ENCODE results near the gene MICAL2.
A peak's percentile ranks its signal among the peaks of the same experiment; 100 is the strongest.

Gene MICAL2

GRCh38 chr11:12120031-12121008 is 9.9 kb downstream of the MICAL2 start:
- DNase-seq: peak in 1 of 2 experiments; percentile 14

- DNase-seq: peak in 1 of 2 experiments; percentile 16
These were observed 10.6 kb downstream of the MICAL2 start for GRCh38 chr11:12121011-12121410.

DNA sequence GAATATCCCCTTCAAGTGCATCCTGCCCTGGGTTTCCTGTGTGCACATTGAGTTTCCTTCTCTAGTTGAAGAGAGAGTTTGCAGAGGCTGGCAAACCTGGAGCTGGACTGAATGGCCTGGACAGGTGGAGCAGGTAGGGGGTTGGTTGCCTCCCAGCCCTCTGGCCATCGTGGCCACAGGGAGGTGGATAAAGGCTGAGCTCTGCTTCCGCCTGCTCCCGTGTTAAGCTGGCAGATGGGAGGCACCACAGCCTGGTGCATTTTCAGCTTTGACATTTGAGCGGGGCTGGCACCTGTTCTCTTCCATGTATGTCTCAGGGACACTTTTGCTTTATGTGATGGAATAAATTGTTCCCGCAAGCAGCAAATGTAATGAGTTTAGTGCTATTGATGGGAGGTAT is 11.1 kb downstream of the MICAL2 start:
- DNase-seq: peak in 1 of 2 experiments; percentile 13

DNA sequence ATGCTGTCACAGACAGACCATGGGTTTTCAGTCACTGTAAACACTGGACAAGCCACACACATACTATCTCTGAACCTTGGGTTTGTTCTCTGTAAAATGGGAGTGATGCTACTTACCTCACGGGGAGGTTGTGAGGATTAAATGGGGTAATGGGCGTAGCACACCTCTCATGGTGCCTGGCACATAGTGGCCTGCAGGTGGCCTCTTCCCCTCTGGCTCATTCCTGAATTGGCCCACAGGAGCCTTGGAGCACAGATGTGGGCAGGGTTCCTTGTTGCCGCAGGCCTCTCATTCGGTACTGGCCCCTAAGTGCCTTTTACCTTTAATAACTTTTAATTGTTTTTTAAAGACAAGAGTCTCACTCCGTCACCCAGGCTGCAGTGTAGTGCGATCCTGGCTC is 11.7 kb downstream of the MICAL2 start:
- peak in 1 of 2 experiments; percentile 22 for DNase-seq

- no peak for DNase-seq
These were observed 12.9 kb downstream of the MICAL2 start for GRCh38 chr11:12123273-12123672.

DNA sequence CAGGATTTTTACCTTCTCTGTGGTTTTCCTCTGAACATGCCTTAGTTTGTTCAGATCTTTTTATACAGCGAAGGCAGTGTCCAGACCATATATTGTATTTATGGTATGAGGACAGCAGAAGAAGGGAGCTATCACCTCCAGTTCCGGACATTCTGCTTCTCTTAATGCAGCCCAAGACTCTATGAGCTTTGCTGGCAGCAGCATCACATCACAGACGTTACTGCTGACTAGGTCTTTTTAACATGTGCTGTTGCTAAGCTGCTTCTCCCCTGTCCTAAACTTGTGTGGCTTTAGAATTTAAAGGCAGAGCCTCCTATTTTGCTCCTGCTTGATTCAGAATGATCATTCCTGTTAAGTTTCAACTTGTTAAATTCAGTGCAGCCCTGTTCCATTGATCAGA is 13.4 kb downstream of the MICAL2 start:
- DNase-seq: no peak

DNA sequence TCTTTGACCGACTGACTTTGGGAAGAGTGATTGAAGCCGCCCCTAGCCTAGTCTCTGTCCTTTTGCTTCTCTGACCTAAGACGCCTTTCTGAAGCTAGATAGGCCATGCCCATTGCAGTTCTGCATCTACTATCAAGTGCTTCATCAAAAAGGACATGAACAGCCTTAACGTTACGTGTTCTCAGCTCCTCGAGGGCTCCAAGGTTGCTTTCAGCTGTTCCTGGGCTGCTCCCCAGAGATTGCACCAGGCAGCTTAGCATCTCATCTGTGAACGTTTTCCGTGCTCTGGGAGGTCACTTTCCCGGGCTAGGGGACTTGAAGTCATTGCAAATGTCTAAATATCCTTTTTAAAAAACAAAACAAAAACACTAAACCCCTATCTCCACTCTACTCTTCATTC is 13.9 kb downstream of the MICAL2 start:
- DNase-seq: no peak

GRCh38 chr11:12125609-12126149 is 15.3 kb downstream of the MICAL2 start:
- no peak for DNase-seq

- DNase-seq: no peak
These were observed 16.1 kb downstream of the MICAL2 start for GRCh38 chr11:12126344-12127019.

GRCh38 chr11:12127206-12127898 is 17.0 kb downstream of the MICAL2 start:
- no peak for DNase-seq

- no peak for DNase-seq
These were observed 17.9 kb downstream of the MICAL2 start for GRCh38 chr11:12128301-12128751.

DNA sequence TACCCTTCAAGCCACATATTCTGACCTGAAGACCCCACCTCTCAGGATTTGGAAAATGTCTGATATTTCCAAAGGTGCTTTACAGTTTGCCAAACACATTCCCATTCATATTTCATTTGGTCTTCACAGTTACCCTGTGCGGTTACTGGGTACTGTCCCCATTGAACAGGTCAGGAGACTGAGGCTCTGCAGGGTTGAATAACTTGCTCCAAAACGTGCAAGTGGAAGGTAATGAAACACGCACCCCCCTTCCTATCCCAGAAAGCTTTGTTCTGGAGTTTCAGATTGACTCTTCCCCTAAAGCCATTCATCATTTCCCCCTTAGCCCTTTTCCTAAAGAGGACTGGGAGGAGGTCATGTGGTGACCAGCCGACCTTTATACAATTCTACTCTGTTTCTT is 18.8 kb downstream of the MICAL2 start:
- no peak for DNase-seq

DNA sequence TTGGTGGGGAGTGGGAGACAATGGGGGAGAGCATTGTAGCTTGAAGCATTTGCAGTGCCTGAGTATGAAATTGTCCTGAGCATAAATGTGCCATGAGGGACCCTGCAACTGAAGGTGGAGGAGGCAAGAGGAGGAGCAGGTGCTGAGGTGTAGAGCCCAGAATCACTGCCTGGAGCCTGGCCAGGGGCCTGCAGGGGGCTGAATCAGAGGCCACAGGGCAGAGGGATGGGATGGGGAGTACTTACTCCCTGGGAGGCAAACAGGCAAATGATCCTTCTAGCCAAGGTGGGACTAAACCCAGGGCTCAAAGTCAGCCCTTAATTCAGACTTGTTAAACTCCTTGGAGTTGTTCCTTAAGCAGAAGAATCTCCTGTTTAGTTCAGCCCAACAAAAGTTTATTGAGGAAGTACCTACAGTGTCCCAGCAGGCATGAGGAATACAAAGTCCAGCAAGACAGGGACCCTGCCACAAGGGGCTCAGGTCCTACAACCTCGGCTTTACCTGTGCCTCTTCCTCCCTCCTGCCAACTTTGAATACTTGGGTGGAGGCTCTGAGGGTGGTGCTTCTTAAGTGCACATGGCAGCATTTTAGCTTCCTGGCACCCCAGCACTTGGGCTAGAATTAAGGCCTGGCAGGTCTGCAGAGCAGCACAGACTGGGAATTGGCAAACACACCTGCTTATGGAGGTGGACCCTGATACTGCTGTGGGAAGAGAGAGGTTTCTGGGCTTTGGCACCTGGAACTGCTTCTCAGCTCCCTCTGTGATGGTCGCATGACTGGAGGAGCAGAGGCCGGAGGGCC is 20.0 kb downstream of the MICAL2 start:
- no peak for DNase-seq

DNA sequence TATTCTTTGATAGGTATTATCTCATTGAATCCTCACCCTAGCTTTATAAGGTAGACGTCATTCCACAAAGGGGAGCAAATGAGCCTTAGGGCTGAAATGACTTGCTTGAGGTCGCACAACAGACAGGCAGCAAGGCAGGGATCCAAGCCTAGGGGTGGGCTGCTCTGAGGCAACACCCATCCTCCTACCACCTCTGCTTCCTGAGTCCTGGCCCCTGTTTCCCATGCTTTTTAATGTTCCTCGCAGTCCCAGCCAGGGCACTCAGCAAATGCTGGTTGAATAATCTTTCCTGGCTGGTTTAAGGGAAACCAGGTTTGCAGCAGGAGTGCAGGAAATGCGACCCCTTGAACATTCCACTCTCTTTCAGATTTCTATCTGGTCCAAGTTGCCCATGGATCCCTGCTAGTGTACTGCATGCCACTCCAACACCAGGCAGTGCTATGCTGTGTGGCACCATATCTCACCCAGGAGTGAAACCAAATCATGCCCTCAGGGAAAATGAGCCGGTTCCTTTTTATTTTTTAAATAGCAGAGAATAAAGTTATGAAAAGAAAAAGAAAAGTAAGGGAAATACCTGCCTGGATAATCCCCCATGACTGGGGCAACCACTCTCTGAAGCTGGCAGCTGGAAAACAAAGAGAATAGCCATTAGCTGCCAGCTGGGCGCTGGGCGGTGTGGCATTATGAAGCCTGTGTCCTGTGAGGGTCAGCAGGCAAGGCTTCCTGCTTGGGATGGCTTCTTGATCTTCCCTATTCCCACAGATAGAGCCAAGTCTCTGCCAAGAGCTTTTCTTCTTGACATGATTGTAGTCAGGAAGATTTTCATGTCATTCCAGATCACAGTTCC is 21.8 kb downstream of the MICAL2 start:
- no peak for DNase-seq

- DNase-seq: no peak
These were observed 22.4 kb downstream of the MICAL2 start for GRCh38 chr11:12132790-12133145.

GRCh38 chr11:12133547-12134235 is 23.3 kb downstream of the MICAL2 start:
- no peak for DNase-seq

DNA sequence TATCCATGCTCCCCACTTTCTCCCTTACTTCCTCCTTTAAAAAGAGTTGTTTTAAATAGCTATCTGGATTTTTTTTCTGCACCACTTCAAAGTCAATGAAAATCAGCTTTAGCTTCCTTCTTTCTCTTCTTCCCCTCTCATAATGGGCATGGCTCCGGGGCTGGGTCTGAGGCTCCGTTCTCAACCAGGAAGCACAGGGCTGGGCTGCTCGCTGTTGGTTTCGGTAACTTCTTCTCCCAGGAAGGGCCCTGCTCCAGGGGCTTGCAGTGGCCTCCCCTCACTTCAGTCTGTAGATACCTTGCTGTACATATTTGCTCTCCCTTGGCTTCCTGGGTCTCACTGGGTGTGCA is 23.8 kb downstream of the MICAL2 start:
- no peak for DNase-seq

GRCh38 chr11:12135185-12135584 is 24.8 kb downstream of the MICAL2 start:
- no peak for DNase-seq

DNA sequence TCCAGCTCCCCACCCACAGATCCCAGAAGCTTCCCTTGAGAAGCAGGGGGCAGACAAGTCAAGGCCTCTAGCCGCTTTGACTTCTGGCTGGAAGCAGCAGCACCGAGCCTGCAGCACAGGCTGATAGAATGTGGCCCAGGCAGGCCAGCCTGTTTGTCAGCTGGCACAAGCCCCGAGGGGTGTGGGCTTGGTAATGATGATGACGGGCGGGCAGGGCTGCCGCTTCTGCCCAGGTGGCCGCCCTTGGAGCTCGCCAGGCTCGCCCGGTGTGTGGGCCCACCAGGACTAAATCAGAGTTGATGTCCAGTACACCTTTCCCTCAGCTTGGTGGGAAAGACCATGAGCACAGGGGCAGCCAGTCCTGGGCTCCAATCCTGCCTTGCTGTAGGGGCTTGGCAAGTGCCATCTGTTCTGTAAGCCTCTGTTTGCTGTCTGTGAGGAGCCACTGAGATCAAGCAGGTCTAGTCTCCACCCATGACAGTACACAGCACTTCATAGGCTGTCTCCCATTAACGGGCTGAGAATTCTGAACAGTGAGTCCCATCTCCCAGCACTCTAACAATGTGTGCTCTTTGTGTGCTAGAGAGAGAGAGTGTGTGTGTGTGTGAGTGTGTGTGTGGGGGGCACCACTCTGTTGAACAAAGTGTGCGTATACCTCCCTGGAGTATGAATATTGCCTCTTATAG is 26.8 kb downstream of the MICAL2 start:
- no peak for DNase-seq

Measured in activated T-cell treated with anti-CD3 and anti-CD28 coated beads, Interleukin-2, amount 50 U/mL, for 48 hours (primary cell).